DND-41 (cell line): Measurements from ENCODE around the gene SARM1.
"Not testable (repeated sequence)": the region's sequence is repeated elsewhere in the genome, so short reads cannot be mapped to it uniquely, and the experiment has no call there.

Source experiments
- ATAC-seq: fragments of 200-7000 bp; cut with Tn5 transposase; 3 replicates; pipeline ENCODE4 v1.9.1; 2021; ENCODE audit warnings: low read depth; ENCODE audit not compliant: insufficient read depth
- DNase-seq: peaks from one replicate; pipeline ENCODE4 v3.0.0-alpha.2; 2020
- H2AFZ ChIP-seq: 2 replicates; pipeline ENCODE4 v1.6.0; 2012; ENCODE audit warnings: low read depth, low read length
- H3K27ac ChIP-seq: 2 replicates; pipeline ENCODE4 v1.5.1; 2012; ENCODE audit warnings: low read length, inconsistent platforms
- H3K27me3 ChIP-seq: fragments of 200-600 bp; sonication (generic); 2 replicates; pipeline ENCODE4 v1.6.0; 2012; ENCODE audit warnings: low read length, mild to moderate bottlenecking, inconsistent platforms; ENCODE audit not compliant: insufficient read depth, poor library complexity
- H3K36me3 ChIP-seq: 2 replicates; pipeline ENCODE4 v1.5.1; 2012; ENCODE audit warnings: low read length, inconsistent platforms; ENCODE audit not compliant: insufficient read depth
- H3K4me1 ChIP-seq: 2 replicates; pipeline ENCODE4 v1.5.1; 2012; ENCODE audit warnings: mild to moderate bottlenecking, low read length; ENCODE audit not compliant: insufficient read depth
- H3K4me2 ChIP-seq: 2 replicates; pipeline ENCODE4 v1.6.0; 2012; ENCODE audit warnings: mild to moderate bottlenecking, moderate library complexity, low read length, inconsistent platforms; ENCODE audit not compliant: insufficient read depth
- H3K4me3 ChIP-seq, 2 experiments: fragments of 200-600 bp in 1 of 2; shearing (Covaris generic) in 1 of 2; 2 replicates each; pipeline ENCODE4 v1.5.1; 2012 to 2016; ENCODE audit warnings: inconsistent platforms in 2 of 2, low read length in 2 of 2, mild to moderate bottlenecking in 2 of 2, low read depth in 1 of 2, moderate library complexity in 1 of 2
- H3K79me2 ChIP-seq: 2 replicates; pipeline ENCODE4 v1.6.0; 2012; ENCODE audit warnings: low read length, inconsistent platforms; ENCODE audit not compliant: insufficient read depth
- H3K9ac ChIP-seq: 2 replicates; pipeline ENCODE4 v1.6.0; 2012; ENCODE audit warnings: low read depth, mild to moderate bottlenecking, inconsistent platforms, low read length, moderate library complexity
- H3K9me3 ChIP-seq: 2 replicates; pipeline ENCODE4 v1.5.1; 2012; ENCODE audit warnings: low read length, moderate library complexity, mild to moderate bottlenecking, inconsistent platforms; ENCODE audit not compliant: insufficient read depth, severe bottlenecking
- H4K20me1 ChIP-seq: 2 replicates; pipeline ENCODE4 v1.6.0; 2012; ENCODE audit warnings: low read length; ENCODE audit not compliant: insufficient read depth
- EZH2 ChIP-seq: IDR thresholded peaks from 3 replicates; pipeline ENCODE4 v1.6.1; 2012; ENCODE audit warnings: borderline replicate concordance, low read depth, mild to moderate bottlenecking, moderate library complexity, low read length, inconsistent platforms; ENCODE audit not compliant: severe bottlenecking
- TF ChIP-seq, protein P1 (sequence below): IDR thresholded peaks from 2 replicates; pipeline ENCODE4 v1.5.1; 2012; ENCODE audit warnings: borderline replicate concordance, low read length, moderate library complexity, mild to moderate bottlenecking; ENCODE audit not compliant: poor library complexity, severe bottlenecking; ENCODE audit errors: extremely low read depth

The SARM1 gene

DNA sequence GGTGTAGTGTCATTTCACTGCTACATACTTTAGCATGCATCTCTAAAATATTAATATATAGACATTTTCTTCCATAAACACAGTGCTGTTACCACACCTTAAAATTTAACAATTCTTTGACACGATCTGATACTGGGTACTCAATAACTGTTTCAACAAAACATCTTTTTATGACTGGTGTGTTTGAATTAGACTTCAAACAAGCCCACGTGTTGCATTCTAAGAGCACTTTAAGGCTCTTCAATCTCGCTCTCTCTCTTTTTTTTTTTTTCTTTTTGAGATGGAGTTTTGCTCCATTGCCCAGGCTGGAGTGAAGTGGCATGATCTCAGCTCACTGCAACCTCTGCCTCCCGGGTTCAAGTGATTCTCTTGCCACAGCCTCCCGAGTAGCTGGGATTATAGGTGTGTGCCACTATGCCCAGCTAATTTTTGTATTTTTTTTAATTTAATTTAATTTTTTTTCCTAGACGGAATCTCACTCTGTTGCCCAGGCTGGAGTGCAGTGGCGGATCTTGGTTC lies 50.4 kb downstream of the SARM1 start:
- Histone ChIP-seq H3K36me3 (no peaks in the 10 kb centered on the region), H4K20me1 (peaks cover 2% of the 10 kb centered on the region; the same call in 1 of the 2 replicates), H3K4me1 (0 out of 2 replicates have a peak, but pooled peaks cover 3% of the 10 kb centered on the region), H3K9ac (no peak overlapping the region), H3K27me3 (peaks cover 3% of the 10 kb centered on the region), H3K4me2 (no peak overlapping the region), H3K4me3 (no peak overlapping the region), H2AFZ (no peak overlapping the region), H3K9me3 (no peaks in the 10 kb centered on the region), H3K79me2 (no peaks in the 10 kb centered on the region), H3K27ac (no peak overlapping the region)
- DNase-seq (no peak), ATAC-seq (no peak)
- TF ChIP-seq EZH2: no peak
- TF ChIP-seq, protein P1, sequence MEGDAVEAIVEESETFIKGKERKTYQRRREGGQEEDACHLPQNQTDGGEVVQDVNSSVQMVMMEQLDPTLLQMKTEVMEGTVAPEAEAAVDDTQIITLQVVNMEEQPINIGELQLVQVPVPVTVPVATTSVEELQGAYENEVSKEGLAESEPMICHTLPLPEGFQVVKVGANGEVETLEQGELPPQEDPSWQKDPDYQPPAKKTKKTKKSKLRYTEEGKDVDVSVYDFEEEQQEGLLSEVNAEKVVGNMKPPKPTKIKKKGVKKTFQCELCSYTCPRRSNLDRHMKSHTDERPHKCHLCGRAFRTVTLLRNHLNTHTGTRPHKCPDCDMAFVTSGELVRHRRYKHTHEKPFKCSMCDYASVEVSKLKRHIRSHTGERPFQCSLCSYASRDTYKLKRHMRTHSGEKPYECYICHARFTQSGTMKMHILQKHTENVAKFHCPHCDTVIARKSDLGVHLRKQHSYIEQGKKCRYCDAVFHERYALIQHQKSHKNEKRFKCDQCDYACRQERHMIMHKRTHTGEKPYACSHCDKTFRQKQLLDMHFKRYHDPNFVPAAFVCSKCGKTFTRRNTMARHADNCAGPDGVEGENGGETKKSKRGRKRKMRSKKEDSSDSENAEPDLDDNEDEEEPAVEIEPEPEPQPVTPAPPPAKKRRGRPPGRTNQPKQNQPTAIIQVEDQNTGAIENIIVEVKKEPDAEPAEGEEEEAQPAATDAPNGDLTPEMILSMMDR: no peak

DNA sequence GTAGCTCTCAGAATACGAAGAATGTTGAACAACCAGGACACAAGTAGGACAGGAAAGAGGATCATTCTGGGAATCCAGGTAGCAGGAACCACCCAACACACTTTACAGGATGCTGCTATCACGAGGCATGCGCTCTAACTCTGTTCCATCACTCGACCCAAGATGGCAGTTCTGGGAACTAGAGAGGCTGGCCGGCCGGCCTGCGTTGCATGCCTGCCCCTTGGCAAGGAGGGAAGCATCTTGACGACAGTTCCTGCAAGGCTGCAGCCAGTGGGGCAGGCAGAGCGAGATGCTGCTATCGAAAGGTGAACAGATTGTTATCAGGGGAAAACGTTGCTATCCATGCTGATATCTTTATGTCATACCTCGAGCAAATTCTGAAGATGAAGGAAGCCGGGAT lies 53.7 kb downstream of the SARM1 start:
- Histone ChIP-seq H3K4me1 (no peaks in the 10 kb centered on the region), H3K9ac (no peak overlapping the region), H2AFZ (no peak overlapping the region), H3K27me3 (peaks cover 3% of the 10 kb centered on the region), H3K79me2 (no peaks in the 10 kb centered on the region), H3K36me3 (no peaks in the 10 kb centered on the region), H3K9me3 (no peaks in the 10 kb centered on the region), H3K4me2 (no peak overlapping the region), H4K20me1 (peaks cover 2% of the 10 kb centered on the region; the same call in 1 of the 2 replicates), H3K4me3 (no peak overlapping the region), H3K27ac (no peak overlapping the region)
- no peak for TF ChIP-seq EZH2
- TF ChIP-seq, protein P1: no peak
- no peak for DNase-seq
- no peak for ATAC-seq

DNA sequence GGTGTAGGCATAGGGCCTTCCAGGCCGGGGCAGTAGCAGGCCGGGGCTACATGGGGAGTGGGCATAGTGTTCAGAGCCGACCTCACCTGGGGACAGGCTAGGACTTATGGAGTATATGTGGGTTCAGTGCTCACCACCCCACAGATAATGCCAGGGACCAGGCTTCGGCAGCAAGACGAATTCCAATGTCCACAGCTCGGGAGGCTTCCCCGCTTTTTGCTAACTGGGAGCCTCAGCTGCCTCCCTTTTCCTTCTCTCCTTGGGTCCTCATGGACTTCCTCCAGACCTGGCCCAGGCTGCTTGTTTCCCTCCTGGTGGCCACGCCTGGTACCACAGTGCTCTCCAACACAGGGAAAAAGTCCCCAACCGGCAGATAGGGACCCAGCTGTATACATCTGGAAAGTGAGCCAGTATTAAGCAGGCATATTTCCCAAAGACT lies 54.6 kb downstream of the SARM1 start:
- Histone ChIP-seq H3K27ac (no peak overlapping the region), H3K4me1 (no peaks in the 10 kb centered on the region), H3K4me3 (no peak overlapping the region), H3K36me3 (no peaks in the 10 kb centered on the region), H4K20me1 (peaks cover 2% of the 10 kb centered on the region; the same call in 1 of the 2 replicates), H2AFZ (no peak overlapping the region), H3K4me2 (no peak overlapping the region), H3K9ac (no peak overlapping the region), H3K79me2 (no peaks in the 10 kb centered on the region), H3K27me3 (peaks cover 3% of the 10 kb centered on the region), H3K9me3 (no peaks in the 10 kb centered on the region)
- DNase-seq: peak; percentile 8
- TF ChIP-seq, protein P1: peak; percentile 48
- TF ChIP-seq EZH2: no peak
- ATAC-seq: peak; percentile 50; the same call in 1 of the 3 replicates

DNA sequence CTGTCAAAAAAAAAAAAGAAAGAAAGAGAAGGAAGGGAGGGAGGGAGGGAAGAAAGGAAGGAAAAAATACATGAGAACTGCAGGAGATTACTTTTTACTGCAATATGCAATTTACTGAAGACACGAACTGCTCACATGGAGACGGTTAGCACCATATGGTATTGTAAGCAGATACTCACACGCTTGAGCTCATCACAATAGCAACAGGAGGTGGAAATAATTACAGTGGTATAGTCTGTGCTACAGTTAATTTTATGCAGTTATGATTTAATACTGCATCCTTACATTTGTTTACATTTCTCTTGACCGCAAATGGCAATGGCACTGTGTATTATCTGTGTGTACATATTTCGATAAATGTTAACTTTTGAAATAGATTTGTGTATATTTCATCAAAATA lies 55.9 kb downstream of the SARM1 start:
- Histone ChIP-seq H3K27me3 (peaks cover 3% of the 10 kb centered on the region), H3K9me3 (no peaks in the 10 kb centered on the region), H3K79me2 (no peaks in the 10 kb centered on the region), H3K4me3 (no peak overlapping the region), H3K4me2 (no peak overlapping the region), H3K9ac (no peak overlapping the region), H4K20me1 (peaks cover 2% of the 10 kb centered on the region; the same call in 1 of the 2 replicates), H3K27ac (no peak overlapping the region), H2AFZ (no peak overlapping the region), H3K4me1 (no peaks in the 10 kb centered on the region), H3K36me3 (no peaks in the 10 kb centered on the region)
- DNase-seq (no peak), ATAC-seq (no peak)
- TF ChIP-seq EZH2: no peak
- TF ChIP-seq, protein P1: no peak

DNA sequence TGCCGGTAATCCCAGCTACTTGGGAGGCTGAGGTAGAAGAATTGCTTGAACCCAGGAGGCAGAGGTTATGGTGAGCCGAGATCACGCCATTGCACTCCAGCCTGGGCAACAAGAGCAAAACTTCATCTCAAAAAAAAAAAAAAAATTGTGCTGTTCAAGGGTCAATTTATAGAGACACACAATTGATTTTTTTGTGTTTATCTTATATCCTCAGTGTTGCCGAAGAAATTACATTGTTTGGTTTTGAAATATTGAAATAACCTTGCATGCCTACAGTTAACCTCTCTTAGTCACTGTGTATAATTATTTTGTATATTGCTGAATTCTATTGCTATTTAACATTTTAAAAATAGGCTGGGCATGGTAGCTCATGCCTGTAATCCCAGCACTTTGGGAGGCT lies 56.5 kb downstream of the SARM1 start:
- H3K9me3 ChIP-seq, DNase-seq, H3K4me2 ChIP-seq, H3K36me3 ChIP-seq, H2AFZ ChIP-seq, H3K27ac ChIP-seq, H3K4me3 ChIP-seq, H3K9ac ChIP-seq, ATAC-seq, H4K20me1 ChIP-seq, H3K27me3 ChIP-seq, H3K79me2 ChIP-seq, H3K4me1 ChIP-seq: not testable (repeated sequence)
